GM18502 (cell line): ENCODE results near the gene PDLIM3.
A peak's percentile ranks its signal among the peaks of the same experiment; 100 is the strongest.
"Not testable (repeated sequence)": the region's sequence is repeated elsewhere in the genome, so short reads cannot be mapped to it uniquely, and the experiment has no call there.

Experiments
- ATAC-seq: cut with Tn5 transposase; IDR thresholded peaks from one replicate; pipeline ENCODE4 v1.9.1; 2021; ENCODE audit warnings: mild to moderate bottlenecking; ENCODE audit not compliant: unreplicated experiment, poor library complexity

PDLIM3 gene

GRCh38 chr4:185554365-185555126 is 19.2 kb upstream of the PDLIM3 start:
- ATAC-seq, result no peak

- no peak for ATAC-seq
Measured at GRCh38 chr4:185552254-185552653, 16.9 kb upstream of the PDLIM3 start.

- no peak for ATAC-seq
Measured at GRCh38 chr4:185550933-185551332, 15.6 kb upstream of the PDLIM3 start.

GRCh38 chr4:185549095-185549639 is 13.9 kb upstream of the PDLIM3 start:
- no peak for ATAC-seq

GRCh38 chr4:185548587-185548986 is 13.3 kb upstream of the PDLIM3 start:
- ATAC-seq, result no peak

DNA sequence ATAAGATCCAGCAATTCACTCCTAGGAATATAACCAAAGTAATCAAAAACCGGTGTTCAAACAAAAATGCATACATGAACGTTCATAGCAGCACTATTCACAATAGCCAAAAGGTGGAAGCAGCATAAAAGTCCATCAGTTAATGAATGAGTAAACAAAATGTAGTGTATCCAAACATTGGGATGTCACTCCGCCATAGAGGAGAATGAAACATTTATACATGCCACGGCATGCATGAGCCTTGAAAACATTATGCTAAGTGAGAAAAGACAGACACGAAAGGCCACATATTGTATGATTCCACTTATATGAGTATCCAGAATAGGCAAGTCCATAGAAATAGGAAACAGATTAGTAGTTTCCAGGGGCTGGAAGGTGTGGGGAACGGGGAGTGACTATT is 11.0 kb upstream of the PDLIM3 start:
- no peak for ATAC-seq

- no peak for ATAC-seq
Measured at GRCh38 chr4:185542626-185543315, 7.5 kb upstream of the PDLIM3 start.

DNA sequence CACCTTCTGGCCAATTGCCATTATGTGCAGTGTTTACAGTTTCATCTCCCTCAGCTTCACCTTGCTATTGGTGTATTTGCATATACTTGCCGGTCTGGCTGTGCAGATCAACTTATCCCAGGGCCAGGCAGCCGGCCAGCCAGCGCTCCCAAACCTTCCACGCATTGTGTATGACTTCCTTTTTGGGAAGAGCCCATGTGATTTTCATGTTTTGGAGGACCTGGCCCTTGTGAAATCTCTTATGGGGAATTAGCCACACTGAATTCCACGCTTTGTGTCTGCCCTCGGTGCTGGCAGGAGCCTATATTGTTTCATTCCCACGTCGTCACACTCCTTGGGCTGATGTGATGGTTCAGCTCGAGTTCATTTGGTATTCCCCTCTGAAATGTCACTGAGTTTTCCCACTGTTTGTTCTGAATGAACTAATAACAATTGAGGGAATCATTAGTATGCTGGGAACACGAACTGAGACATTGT is 6.0 kb upstream of the PDLIM3 start:
- ATAC-seq, result no peak

DNA sequence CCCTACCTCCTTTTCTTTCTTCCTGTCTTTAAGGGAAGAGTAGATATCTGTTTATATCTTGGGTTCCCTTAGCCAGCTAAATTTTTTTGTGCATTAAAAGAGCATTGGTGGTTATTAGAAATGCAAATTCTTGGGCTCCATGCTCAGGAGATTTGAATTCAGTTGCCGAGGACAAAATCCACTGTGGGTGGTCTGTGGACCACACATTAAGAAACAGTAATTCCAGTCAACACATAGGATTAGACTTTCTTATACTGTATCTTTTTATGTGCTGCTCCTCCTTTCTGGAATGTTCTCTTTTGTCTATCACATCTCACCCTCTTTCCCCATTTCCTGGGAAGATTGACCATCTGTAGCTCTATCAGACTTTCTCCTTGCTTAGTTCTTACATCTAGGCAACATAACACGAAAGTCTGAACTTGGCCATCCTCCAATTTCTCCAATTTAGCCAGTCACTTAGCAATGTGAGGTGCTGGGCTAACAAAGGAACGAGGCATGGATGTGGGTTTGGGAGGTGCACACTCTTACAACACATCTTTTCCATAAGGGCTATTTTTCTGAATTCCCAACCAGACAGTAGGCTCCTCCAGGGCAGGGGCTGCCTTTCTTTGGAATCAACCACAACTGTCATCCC is 5.3 kb upstream of the PDLIM3 start:
- ATAC-seq, result no peak

GRCh38 chr4:185540040-185540439 is 4.7 kb upstream of the PDLIM3 start:
- ATAC-seq, result no peak

- no peak for ATAC-seq
Measured at GRCh38 chr4:185538806-185539205, 3.5 kb upstream of the PDLIM3 start.

GRCh38 chr4:185536411-185536709 is 1.1 kb upstream of the PDLIM3 start:
- no peak for ATAC-seq

GRCh38 chr4:185535612-185536410 is 504 bp upstream of the PDLIM3 start:
- ATAC-seq, result peak; percentile 33

GRCh38 chr4:185534511-185534865 is 819 bp downstream of the PDLIM3 start:
- ATAC-seq, result no peak

- ATAC-seq, result no peak
Measured at GRCh38 chr4:185532795-185533324, 2.4 kb downstream of the PDLIM3 start.

DNA sequence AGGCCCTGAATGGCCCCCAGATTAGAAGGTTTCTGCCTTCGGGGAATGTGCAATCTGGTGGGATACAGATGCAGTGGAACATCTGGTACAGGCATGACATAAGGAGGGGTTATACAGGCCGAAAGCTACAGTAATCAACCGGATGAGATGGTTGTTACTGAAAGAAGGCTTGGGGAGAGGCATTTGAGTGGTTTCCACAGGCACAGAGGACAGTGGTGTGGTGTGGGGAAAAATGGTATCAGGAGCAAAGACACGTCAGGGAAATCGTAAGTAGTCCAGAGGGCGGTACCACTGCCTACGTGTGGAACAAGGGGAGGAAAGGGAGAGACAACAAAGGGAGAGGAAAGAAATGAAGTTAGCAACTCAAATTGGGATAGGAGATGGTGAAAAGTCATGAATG is 3.0 kb downstream of the PDLIM3 start:
- ATAC-seq, result no peak

DNA sequence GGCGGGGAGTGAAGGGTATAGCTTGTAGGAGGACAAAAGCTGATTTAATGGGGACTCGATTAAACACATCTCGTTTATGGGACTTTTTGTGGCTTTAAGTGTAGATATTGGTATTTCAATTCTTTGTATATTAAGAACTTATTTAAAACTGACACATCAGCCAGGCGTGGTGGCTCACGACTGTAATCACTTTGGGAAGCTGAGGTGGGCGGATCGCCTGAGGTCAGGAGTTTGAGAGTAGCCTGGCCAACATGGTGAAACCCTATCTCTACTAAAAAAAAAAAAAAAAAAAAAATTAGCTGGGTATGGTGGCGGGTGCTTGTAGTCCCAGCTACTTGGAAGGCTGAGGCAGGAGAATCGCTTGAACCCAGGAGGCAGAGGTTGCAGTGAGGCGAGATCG is 3.7 kb downstream of the PDLIM3 start:
- not testable (repeated sequence) for ATAC-seq

GRCh38 chr4:185529413-185529812 is 5.9 kb downstream of the PDLIM3 start:
- no peak for ATAC-seq

GRCh38 chr4:185524888-185525863 is 10.1 kb downstream of the PDLIM3 start:
- no peak for ATAC-seq
